ENCODE measurements around the gene ZNF784. TPM values are rescaled to one million over a fixed set of nuclear protein-coding genes. Genes with fewer than 3 reads are reported as not detected.
A peak's percentile ranks its signal among the peaks of the same experiment; 100 is the strongest.

ZNF784 gene, protein sequence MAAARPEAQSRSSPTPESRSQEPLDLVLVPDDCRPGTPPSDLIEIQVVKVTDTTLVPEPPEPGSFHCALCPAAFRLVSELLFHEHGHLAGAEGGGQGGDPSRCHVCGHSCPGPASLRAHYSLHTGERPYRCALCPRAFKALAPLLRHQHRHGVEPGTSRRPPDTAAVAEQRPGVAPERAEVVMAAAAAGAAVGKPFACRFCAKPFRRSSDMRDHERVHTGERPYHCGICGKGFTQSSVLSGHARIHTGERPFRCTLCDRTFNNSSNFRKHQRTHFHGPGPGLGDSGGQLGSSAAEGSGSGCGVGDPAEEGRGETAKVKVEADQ
- 2.5 and 3.7 TPM in 2 replicates for total RNA-seq

DNA sequence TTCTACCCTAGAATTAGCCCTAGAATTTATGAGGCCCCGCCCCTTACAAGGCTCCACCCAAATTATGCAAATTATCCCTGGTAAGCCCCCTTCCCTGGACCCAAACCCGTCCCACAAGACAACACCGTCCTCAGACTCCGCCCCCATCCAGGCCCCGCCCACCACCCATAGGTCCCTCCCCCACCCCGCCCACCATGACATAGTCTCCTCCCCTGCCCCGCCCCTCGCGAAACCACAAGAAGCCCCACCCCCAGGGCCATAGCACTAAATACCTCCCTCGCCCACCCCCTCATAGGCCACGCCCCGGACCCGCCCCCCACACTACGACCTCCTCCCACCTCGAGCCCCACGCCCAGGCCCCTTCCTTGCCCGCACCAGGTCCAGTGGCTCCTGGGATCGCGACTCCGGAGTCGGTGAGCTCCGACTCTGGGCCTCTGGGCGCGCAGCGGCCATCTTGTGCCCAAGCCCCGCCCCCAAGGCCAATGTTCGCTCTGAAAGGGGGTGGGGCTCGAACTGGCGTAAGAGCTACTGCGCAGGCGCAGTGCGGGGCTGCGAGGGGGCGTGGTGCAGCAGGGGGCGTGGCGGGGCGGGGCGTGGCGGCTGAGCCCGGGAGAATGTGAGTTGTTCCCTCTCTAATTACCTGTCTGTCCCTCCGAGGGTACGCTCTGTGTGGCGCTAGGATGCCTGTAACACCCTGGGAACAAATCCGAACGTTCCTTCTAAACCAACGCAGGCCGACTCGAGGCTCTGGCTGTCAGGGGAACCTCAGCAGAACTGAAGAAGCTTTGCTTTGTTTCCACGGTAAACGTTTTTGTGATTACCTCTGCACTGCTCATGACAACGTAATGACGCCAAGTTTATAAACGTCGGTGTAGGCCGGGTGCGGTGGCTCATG lies at the start of gene ZNF784:
Gene ZNF784 (minus strand): TSS at position 458 of the 895 bp plus-strand sequence. CDS start 5 bp downstream, at position 453.
- peak; percentile 64 for DNase-seq (ENCODE audit: low read depth, low spot score)

DNA sequence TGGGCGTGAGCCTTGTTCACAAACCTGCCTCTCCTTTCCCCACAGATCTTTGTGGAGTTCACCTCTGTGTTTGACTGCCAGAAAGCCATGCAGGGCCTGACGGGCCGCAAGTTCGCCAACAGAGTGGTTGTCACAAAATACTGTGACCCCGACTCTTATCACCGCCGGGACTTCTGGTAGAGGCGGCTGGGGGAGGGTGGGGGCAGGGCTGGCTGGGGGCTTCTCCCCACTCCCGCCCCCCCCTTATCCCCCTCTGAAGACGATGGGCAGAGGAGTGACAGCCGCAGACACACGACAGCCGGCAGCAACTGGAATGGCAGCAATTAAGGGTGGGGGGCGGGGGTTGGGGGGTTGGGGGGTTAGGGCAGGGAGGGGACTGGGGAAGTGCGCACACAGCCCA lies 49.5 kb upstream of the ZNF784 start:
- no peak for DNase-seq (ENCODE audit: low read depth, low spot score)

DNA sequence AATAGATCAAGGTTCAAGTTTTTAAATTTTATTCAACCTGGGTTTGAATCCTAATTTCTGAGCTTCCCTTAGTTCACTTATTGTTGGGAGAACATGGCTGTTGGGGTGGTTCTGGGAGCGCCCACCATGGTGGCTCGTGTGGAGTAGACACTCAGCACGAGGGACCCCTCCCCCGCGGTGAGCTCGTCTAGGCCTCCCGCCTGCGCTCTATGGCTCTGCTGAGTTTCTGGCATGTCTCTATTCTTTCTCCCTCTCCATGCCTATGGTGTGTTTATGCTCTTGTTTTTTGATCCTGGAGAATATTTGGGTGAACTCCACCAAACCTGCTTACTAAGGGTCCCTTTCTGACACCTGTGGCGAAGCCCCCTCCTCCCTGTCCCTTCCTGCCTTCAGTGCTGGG lies 49.1 kb upstream of the ZNF784 start:
- no peak for DNase-seq (ENCODE audit: low read depth, low spot score)

DNA sequence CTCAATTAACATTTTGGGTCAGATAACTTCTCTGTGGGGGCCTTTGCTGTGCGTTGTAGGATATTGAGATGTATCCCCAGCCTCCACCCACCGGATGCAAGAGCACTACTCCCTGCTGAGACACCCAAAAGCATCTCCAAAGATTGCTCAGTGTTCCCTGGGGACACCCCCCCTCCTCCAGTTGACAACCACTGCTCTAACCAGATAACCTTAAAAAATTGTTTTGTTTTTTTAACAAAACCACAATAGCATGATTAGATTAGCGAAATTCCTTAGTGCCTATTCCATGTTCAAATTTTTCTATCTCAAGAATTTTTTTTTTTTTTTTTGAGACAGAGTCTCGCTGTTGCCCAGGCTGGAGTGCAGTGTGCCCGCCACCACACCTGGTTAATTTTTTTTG lies 48.1 kb upstream of the ZNF784 start:
- DNase-seq (ENCODE audit: low read depth, low spot score): no peak

DNA sequence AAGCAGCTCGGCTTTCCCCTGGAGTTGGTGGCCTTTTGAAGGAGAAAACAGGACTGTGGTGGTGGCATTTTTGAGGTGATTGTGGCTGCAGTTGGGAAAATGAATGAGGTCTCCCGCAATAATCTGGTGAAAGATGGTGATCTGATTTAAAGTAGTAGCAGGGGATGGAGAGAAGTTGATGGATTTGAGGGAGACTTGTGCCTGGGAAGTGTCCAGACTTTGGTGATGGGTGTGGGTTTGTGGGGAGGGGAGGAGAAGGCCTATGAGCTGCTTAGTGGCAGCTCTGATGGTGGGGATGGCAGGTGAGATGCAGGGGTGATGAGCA lies 46.6 kb upstream of the ZNF784 start:
- DNase-seq (ENCODE audit: low read depth, low spot score): no peak

DNA sequence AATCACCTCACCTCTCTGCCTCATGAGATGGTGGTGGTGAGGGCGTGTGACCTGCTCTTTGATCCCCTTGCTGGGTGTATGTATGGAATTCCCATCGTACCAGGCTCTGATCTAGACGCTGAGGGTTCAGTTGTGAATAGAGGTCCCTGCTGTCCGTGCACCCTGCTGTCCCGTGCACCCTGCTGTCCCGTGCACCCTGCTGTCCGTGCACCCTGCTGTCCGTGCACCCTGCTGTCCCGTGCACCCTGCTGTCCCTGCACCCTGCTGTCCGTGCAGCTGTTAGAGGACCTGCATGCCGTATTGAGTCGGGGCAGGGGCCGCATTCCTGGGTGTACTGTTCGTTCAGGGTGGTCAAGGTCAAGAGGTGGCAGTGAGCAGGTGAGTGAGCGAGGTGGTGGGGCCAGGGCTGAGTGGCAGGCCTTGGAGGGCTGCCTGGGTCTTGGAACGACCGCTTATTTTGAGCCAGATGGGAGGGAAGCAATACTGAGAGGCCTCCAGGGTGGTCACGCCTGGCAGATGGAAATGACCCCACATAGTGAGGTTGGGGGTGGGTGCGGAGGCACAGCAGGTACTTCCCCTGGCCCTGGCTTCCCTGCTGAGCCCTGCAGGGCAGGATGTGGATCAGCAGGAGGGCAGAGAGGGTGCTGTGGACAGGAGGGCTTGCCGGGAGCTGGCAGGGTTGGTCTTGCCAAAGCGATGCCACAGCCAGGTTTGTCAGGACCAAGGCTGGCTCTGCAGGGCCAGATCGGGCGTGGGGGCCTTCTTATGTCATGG lies 46.1 kb upstream of the ZNF784 start:
- DNase-seq (ENCODE audit: low read depth, low spot score): no peak

DNA sequence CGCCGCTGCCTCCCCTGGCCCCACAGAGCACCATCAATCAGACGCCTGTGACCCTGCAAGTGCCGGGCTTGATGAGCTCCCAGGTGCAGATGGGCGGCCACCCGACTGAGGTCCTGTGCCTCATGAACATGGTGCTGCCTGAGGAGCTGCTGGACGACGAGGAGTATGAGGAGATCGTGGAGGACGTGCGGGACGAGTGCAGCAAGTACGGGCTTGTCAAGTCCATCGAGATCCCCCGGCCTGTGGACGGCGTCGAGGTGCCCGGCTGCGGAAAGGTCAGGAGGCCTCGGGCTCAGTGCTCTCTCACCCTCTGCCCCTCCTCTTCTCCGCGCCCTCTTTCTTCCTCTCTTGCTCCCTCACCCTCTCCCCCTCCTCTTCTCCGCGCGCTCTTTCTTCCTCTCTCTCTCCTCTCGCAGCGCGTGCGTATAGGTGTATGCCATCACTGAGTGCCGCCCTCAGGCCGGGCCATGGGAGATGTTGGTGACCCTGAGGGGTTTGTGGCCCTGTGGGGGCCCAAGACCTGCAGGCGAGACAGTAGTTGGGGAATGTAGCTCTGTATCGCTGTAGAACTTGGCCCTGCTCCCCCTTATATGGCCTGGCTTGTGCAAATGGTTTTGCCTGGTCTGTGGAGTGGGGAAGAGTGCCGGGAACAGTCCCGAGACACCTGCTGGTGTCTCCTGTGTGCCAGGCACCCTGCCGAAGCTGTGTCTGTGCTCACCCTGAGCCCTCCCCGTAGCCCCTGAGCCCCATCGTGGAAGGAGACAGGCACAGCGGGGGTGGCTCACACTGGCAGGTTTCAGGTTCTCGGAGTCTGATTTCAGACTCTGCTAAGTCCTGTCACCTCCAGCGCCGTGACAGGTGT lies 45.3 kb upstream of the ZNF784 start:
- no peak for DNase-seq (ENCODE audit: low read depth, low spot score)

DNA sequence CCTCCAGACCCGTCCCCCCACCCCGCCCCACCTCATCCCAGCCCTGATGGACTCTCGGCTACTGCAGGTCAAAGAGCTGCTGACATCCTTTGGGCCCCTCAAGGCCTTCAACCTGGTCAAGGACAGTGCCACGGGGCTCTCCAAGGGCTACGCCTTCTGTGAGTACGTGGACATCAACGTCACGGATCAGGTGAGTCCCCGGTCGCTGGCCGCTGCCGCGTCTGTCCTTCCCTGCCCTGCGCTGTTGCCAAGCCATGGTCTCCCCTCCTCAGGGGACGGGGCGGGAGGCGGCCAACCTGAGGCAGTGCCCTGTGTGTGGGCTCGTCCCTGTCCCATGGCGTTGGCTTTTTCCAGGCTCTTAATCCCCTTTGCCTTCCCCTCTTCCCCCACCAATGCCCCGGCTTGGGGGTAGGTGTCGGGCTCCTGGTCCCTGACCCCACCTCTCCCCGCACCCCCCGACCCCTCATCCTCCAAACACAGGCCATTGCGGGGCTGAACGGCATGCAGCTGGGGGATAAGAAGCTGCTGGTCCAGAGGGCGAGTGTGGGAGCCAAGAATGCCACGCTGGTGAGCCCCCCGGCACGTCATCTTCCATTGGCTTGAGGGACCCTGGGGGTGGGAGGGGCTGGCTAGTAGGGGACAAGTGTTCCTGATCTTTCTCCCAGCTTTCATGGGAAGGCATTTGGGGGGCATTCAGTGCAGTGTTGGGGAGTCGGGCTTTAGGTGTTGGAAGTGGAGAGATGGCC lies 44.4 kb upstream of the ZNF784 start:
- DNase-seq (ENCODE audit: low read depth, low spot score): no peak

DNA sequence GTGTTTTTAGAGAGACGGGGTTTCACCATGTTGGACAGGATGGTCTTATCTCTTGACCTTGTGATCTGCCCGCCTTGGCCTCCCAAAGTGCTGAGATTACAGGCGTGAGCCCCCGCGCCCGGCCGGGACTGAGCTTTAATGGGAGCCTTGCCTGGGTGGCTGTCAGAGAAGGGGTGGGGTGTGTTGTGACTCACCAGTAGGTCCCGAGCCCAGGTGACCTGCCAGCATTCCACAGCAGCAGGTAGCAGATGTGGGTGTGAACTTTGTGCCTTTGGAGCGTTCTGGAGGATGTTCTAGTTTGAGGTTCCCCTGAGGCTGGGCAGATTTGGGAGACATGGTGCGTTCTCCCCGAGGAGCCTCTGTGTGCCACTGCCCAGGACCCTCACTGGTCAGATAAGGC lies 43.6 kb upstream of the ZNF784 start:
- DNase-seq (ENCODE audit: low read depth, low spot score): no peak

DNA sequence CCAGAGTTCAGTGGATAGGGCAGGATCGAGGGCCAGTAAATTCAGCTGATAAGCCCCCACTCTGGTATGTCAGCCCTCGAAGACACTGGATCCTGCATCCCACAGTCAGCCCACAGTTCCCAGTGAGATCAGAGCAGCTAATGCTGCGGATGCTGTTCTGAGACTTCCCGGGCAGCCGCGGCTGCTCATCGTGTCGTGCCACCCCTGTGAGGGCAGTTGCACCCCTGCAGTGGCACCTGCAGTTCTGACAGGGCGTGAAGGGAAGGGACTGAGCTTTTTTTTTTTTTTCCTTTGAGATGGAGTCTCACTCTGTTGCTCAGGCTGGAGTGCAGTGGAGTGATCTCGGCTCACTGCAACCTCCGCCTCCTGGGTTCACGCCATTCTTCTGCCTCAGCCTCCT lies 43.1 kb upstream of the ZNF784 start:
- DNase-seq (ENCODE audit: low read depth, low spot score): no peak

DNA sequence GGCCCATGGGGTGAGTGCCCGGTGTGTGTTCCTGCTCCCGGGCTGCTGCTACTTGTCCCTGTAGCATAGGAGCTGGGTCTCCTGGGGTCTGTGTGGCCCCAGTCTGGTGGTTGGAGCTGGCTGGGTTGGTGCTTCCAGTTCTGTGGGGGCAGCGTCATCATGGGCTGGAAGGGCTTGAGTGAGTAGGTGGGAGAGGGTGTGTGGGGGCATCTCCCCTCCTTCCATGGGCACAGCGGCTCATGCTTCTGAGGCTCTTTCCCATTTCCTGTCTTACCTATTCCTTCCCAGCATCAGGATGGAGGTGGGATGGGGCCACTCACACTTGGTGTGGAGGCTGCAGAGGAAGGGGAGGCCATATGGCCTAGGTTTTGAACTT lies 42.6 kb upstream of the ZNF784 start:
- DNase-seq (ENCODE audit: low read depth, low spot score): no peak

DNA sequence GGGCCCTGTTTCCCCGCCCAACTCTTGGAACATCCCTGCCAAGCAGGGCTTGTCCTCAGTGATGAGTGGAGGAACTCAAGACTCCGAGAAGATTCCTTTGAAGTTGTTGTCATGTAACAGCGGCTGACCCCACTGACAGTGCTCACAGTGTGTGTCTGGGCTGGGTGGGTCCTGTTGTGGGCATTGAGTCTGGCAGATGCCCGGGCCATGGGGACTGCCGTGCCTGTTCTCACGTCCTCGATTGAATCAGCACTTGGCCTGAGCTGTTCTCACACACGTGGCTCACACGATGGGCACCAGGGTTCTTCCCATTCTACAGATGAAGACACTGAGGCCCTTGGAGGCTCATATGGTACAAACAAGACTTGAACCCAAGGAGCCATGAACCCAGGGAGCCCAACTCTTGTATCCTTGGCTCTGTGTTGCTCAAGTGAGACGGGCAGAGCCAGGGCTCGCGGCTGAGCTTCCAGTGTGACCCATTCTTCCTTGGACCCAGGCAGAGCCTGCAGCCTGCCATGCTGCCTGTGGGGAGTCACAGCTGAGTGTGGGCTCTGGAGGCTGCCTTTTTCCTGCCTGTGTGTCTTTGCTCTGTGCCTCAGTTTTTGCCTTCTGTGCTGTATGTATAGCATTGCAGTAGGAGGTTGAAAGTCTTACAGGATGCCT lies 42.1 kb upstream of the ZNF784 start:
- DNase-seq (ENCODE audit: low read depth, low spot score): no peak

DNA sequence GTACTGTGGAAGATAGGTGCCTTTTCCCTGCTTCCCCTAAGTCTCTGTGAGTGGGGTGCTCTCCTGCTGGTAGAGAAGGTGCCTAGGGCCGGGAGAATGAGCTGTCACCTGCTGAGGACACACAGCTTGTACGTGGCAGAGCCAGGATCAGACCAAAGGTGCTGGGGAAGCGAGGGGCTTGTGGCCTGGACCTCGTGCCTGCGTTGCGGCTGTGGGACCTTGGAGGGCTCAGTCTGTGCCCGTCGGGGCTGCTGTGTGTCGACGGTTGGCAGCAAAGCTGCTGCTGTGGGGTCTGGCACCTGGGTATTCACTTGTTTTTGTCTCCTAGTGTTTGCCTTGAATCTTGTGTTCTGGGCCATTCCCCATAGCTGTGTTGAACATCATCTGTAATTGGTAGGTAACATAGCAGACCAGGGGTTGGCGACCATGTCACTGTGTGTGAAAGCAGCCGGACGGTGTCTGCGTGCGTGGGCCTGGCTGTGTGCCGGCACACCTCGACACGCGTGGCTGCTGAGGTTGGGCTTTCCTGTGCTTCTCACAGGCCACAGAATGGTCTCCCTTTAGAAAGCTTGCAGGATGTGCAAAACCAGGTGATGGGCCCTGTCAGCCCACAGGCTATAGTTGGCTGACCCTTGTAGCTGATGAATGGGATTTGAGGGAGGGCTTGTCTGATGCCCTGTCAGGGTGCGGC lies 39.6 kb upstream of the ZNF784 start:
- DNase-seq (ENCODE audit: low read depth, low spot score): no peak

DNA sequence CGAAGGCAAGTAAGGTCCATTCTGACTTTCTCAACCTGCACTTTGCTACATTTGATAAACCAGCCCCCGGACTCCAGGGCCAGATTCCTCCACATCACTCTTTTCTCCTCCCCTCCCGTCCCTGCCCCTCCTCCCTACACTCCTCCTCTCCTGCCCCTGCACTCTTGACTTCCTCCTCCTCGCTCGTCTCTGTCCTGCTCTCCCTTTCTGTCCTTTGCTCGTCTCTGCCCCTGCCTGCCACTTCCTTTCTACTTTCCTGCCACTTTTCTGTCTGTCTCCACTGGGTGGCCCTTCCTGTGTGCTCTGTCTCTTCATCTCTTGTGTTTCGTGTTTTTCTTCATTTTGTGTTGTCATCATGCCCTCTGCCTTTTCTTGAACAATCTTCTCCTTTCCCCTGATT lies 37.5 kb upstream of the ZNF784 start:
- no peak for DNase-seq (ENCODE audit: low read depth, low spot score)

DNA sequence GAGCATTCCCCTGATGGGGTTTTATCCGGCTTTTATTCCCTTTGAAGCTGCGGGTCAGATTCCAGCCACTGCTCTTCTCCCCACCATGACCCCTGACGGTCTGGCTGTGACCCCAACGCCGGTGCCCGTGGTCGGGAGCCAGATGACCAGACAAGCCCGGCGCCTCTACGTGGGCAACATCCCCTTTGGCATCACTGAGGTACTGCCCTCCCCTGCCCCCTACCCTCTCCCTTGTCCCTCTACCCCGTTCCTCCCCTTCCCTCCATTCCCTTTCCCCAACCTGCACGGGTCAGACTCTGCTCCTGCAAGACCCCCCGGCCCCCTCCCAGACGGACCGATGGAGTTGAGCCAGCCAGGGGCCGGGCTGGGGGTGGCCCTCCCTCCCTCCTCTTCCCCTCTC lies 36.6 kb upstream of the ZNF784 start:
- DNase-seq (ENCODE audit: low read depth, low spot score): no peak

DNA sequence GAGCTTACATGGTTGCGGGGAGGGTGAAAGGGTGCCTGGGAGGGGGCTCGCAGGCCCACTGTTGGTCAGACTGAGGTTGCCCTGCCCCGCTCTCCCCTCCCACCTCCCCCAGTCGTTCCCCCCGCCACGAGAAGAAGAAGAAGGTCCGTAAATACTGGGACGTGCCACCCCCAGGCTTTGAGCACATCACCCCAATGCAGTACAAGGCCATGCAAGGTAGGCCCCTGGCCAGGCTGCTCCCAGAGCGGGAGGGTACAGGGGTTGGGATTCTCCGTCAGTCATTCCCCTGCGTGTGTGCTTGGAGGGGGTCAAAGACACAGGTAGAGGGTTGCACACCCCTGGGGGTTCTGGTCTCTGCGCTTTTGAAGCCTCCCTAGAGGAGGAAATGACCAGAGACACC lies 36.0 kb upstream of the ZNF784 start:
- DNase-seq (ENCODE audit: low read depth, low spot score): no peak

DNA sequence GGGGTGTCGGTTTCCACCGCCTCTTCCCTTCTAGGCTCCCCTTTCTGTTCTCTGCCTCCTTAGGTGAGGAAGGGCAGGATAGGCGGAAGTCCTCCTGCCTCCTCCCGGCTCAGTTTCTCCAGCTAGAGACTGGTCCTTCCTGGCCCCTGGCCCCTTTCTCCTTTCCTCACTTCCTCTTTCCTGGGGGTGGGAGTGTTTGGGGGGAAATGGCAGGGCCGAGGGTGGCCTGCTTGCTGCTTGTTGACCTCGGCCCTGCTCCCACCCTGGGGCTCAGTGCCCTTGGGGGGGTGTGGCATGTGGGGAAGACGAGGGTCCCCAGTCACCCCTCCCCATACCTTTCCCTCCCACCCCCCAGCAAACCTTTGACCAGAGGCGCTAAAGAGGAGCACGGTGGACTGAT lies 35.5 kb upstream of the ZNF784 start:
- DNase-seq (ENCODE audit: low read depth, low spot score): no peak

DNA sequence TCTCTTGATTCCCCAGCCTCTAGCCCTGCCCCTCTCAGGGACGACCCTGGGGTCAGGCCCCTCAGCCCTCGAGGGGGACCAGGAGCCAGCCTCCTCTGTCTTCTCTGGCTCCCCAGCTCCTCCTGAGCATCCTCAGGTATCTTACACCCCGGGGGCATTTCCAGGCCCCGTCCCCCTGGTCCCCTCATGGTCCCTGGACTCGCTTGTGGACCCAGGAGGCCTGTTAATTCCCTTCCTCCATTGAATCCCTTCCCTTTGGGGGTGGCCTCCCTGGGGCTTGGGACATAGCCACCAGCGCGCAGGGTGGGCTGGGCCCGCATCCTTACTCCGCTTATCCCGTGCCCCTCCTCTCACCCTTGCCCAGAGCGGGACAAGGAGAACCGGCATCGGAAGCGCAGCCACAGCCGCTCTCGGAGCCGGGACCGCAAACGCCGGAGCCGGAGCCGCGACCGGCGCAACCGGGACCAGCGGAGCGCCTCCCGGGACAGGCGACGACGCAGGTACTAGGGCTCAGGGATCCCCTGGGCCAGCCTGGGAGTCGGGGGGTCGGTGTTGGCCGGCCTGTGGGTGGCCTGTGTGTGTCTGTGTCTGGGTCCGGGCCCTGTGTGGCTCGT lies 34.6 kb upstream of the ZNF784 start:
- DNase-seq (ENCODE audit: low read depth, low spot score): no peak

Data from pulmonary artery endothelial cell (primary cell).